ENCODE measurements around the gene CSTF3. TPM values are rescaled to one million over a fixed set of nuclear protein-coding genes. Genes with fewer than 3 reads are reported as not detected.
"Not testable (repeated sequence)": the region's sequence is repeated elsewhere in the genome, so short reads cannot be mapped to it uniquely, and the experiment has no call there.

Gene CSTF3
- total RNA-seq, 2 donors from 2014 or later, result 8.9 to 20.5 TPM

- Histone ChIP-seq H3K36me3 (replicated peaks in 1 of 2; ENCODE audit: insufficient read depth in 1 of 2, low read depth in 2 of 2) (no peaks in the 10 kb centered on the region), H3K27me3 (no peaks in the 10 kb centered on the region), H3K27ac (no peak overlapping the region), H3K9me3 (no peaks in the 10 kb centered on the region), H3K4me1 (peaks cover 25% of the 10 kb centered on the region), H3K4me3 (no peak overlapping the region)
- DNase-seq (no peak), ATAC-seq (no peak)
- intact Hi-C loops (cut with DNase I), result no loop called here
- 91% methylated on average over 8 of the region's 8 CpGs for WGBS, 2 donors
- TF ChIP-seq CTCF (IDR thresholded peaks at IDR 0.05) (no peak), POLR2A (IDR thresholded peaks at IDR 0.05) (no peak)
These were observed 1.6 kb upstream of the CSTF3 start for GRCh38 chr11:33162831-33163230.

GRCh38 chr11:33160587-33160986 is 693 bp downstream of the CSTF3 start:
- Histone ChIP-seq H3K9me3 (no peaks in the 10 kb centered on the region), H3K4me3 (peak overlapping the region; percentile 39 to 99), H3K4me1 (peaks cover 44% of the 10 kb centered on the region), H3K36me3 (replicated peaks in 1 of 2; ENCODE audit: insufficient read depth in 1 of 2, low read depth in 2 of 2) (no peaks in the 10 kb centered on the region), H3K27me3 (no peaks in the 10 kb centered on the region), H3K27ac (peak overlapping the region; percentile 63 to 87 (median 75))
- ATAC-seq (no peak), DNase-seq (no peak)
- intact Hi-C loops (cut with DNase I), result no loop called here
- TF ChIP-seq POLR2A (IDR thresholded peaks at IDR 0.05) (no peak), CTCF (IDR thresholded peaks at IDR 0.05) (no peak)
- 0% methylated on average over 7 of the region's 7 CpGs for WGBS, 2 donors

- TF ChIP-seq CTCF (IDR thresholded peaks at IDR 0.05) (no peak), POLR2A (IDR thresholded peaks at IDR 0.05) (no peak)
- H3K9me3 ChIP-seq, result no peaks in the 10 kb centered on the region
- H3K4me1 ChIP-seq, result peaks cover 44% of the 10 kb centered on the region
- DNase-seq, result no peak
- H3K27ac ChIP-seq, result no peak overlapping the region
- H3K27me3 ChIP-seq, result no peaks in the 10 kb centered on the region
- H3K36me3 ChIP-seq (replicated peaks in 1 of 2; ENCODE audit: insufficient read depth in 1 of 2, low read depth in 2 of 2), result no peaks in the 10 kb centered on the region
- WGBS, 2 donors, result 4 to 10% methylated on average over 8 of the region's 8 CpGs
- peak overlapping the region in 1 of 2 donors; percentile 99 for H3K4me3 ChIP-seq
- intact Hi-C loops (cut with DNase I), result no loop called here
- ATAC-seq, result no peak
These were observed 1.1 kb downstream of the CSTF3 start for GRCh38 chr11:33160136-33160535.

GRCh38 chr11:33159378-33159867 is 1.9 kb downstream of the CSTF3 start:
- H3K27me3 ChIP-seq; H3K4me3 ChIP-seq; H3K27ac ChIP-seq; DNase-seq; H3K36me3 ChIP-seq (replicated peaks in 1 of 2; ENCODE audit: insufficient read depth in 1 of 2, low read depth in 2 of 2); intact Hi-C loops (cut with DNase I); H3K9me3 ChIP-seq; ATAC-seq: not testable (repeated sequence)
- 81 to 87% methylated on average over 20 of the region's 20 CpGs for WGBS, 2 donors
- H3K4me1 ChIP-seq, result peaks cover 44% of the 10 kb centered on the region

GRCh38 chr11:33158596-33159275 is 2.5 kb downstream of the CSTF3 start:
- H3K4me3 ChIP-seq, result no peak overlapping the region
- TF ChIP-seq POLR2A (IDR thresholded peaks at IDR 0.05) (no peak), CTCF (IDR thresholded peaks at IDR 0.05) (no peak)
- ATAC-seq, result no peak
- no peak overlapping the region for H3K27ac ChIP-seq
- intact Hi-C loops (cut with DNase I), result no loop called here
- 66 to 76% methylated on average over 5 of the region's 5 CpGs for WGBS, 2 donors
- no peaks in the 10 kb centered on the region for H3K9me3 ChIP-seq
- no peaks in the 10 kb centered on the region for H3K36me3 ChIP-seq (replicated peaks in 1 of 2; ENCODE audit: insufficient read depth in 1 of 2, low read depth in 2 of 2)
- no peak for DNase-seq
- H3K27me3 ChIP-seq, result no peaks in the 10 kb centered on the region
- peaks cover 44% of the 10 kb centered on the region for H3K4me1 ChIP-seq

Measured in body of pancreas (tissue), 4 donors.